ENCODE data around the gene PHLDB3.

- TF ChIP-seq RAD21 (IDR thresholded peaks at IDR 0.05; ENCODE audit: low read length): peak; percentile 34; the same call in 1 of the 2 replicates
- TF ChIP-seq EP300 (IDR thresholded peaks at IDR 0.05; ENCODE audit: borderline replicate concordance in 1 of 2, low read depth in 1 of 2, low read length in 1 of 2): no peak
- TF ChIP-seq GABPA (IDR thresholded peaks at IDR 0.05; ENCODE audit: low read depth): no peak
- TF ChIP-seq CTCF (IDR thresholded peaks at IDR 0.05): peak; percentile 57
- TF ChIP-seq REST (IDR thresholded peaks at IDR 0.05; ENCODE audit: low read depth, low read length): no peak
- no peak for TF ChIP-seq EZH2phosphoT487 (IDR thresholded peaks at IDR 0.05; ENCODE audit: borderline replicate concordance, low read depth)
- TF ChIP-seq SMC3 (IDR thresholded peaks at IDR 0.05; ENCODE audit: low read depth, low read length): peak; percentile 11; the same call in 1 of the 2 replicates
- no peak for TF ChIP-seq MXI1 (IDR thresholded peaks at IDR 0.05; ENCODE audit: low read depth, low read length)
- no peak for TF ChIP-seq NRF1 (IDR thresholded peaks at IDR 0.05; ENCODE audit: low read depth, low read length)
- TF ChIP-seq POLR2AphosphoS5 (IDR thresholded peaks at IDR 0.05; ENCODE audit: low read depth, low read length): no peak
Observed at GRCh38 chr19:43425567-43426392, 78.8 kb downstream of the PHLDB3 start.

Data from SK-N-SH (cell line).